ENCODE data around the gene WIPF2.

The WIPF2 gene

DNA sequence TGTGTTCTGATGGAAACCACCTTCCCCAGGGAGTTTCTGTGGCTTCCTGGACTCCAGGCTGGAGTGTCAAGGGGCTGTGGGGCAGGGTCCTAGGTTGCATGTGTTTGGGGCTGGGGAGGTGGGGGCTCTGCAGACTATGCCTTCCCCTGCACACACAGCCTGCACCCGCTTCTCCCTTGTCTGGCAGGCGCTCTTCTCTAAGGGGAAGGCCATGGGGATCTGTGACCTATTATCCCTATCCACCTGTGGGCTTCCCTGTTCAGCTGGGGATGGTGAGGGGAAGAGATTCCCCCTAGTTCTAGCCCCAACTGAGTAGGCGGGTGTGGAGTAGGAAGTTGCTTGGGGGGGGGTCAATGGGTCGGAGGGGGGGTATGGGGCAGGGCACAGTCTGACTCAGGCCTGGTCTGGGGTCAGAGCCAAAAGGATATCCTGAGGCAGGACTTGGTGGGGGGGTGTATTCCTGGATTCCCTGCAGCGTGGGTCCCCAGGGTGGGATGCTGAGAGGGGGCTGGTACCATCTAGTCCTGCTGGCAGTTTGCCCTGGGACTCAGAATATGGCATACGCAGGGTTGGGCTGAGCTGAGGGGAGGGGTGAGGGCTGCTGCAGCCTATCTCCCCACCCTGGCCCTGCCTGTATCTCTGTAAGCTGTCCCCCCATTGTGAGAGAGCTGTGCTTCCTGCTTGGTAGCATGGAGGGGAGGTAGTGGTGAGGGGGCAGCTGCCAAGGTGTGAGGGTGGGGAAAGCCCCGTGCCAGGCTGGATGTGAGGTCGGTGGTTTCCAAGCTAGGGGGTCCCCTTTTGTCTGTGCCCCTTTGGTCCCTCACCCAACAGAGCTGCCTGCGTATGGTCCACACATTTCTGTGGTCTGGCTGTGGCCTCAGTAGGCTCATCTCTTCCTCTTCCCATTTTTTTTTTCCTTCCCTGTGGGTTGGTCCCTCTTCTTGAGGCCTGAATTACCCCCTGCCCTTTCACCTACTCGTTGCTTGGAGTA is 104.6 kb downstream of the WIPF2 start:
- H3K4me3 ChIP-seq (ENCODE audit: low read length), result no peak overlapping the region; the same call in 1 of the 2 replicates
- DNase-seq (ENCODE audit: low read depth), result peak; percentile 72

GRCh38 chr17:40325156-40326013 is 106.3 kb downstream of the WIPF2 start:
- DNase-seq (ENCODE audit: low read depth), result no peak
- no peak for TF ChIP-seq CTCF (conservative IDR thresholded peaks at IDR 0.05; ENCODE audit: low read length)
- H3K4me3 ChIP-seq (ENCODE audit: low read length), result no peak overlapping the region

More for the DNA sequence above, 104.6 kb downstream of the WIPF2 start:
- TF ChIP-seq CTCF (conservative IDR thresholded peaks at IDR 0.05; ENCODE audit: low read length), result no peak

- TF ChIP-seq CTCF (conservative IDR thresholded peaks at IDR 0.05; ENCODE audit: low read length), result no peak
- no peak for DNase-seq (ENCODE audit: low read depth)
- H3K4me3 ChIP-seq (ENCODE audit: low read length), result no peak overlapping the region
Measured at GRCh38 chr17:40326014-40326831, 107.1 kb downstream of the WIPF2 start.

DNA sequence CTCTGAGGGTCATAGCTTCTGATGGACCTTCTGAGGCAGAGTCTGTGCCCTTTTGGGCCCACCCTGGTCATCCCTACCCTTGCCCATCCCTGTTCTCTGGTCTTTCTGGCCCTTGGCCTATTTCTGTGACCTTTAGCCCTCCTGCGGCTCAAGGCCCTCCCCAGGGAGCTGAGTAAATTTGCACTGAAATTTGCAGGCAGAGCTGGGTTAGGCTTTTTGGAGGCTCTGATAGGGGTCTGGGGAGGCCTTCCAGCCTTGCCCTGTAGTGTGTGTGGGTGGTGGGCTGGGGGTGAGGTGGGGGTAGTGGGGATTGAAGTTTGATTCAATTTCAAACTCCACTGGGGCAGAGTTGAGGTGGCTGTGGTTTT is 107.7 kb downstream of the WIPF2 start:
- TF ChIP-seq CTCF (conservative IDR thresholded peaks at IDR 0.05; ENCODE audit: low read length), result no peak
- DNase-seq (ENCODE audit: low read depth), result no peak
- no peak overlapping the region for H3K4me3 ChIP-seq (ENCODE audit: low read length)

GRCh38 chr17:40327244-40327729 is 108.2 kb downstream of the WIPF2 start:
- DNase-seq (ENCODE audit: low read depth), result no peak
- no peak overlapping the region for H3K4me3 ChIP-seq (ENCODE audit: low read length)
- no peak for TF ChIP-seq CTCF (conservative IDR thresholded peaks at IDR 0.05; ENCODE audit: low read length)

DNA sequence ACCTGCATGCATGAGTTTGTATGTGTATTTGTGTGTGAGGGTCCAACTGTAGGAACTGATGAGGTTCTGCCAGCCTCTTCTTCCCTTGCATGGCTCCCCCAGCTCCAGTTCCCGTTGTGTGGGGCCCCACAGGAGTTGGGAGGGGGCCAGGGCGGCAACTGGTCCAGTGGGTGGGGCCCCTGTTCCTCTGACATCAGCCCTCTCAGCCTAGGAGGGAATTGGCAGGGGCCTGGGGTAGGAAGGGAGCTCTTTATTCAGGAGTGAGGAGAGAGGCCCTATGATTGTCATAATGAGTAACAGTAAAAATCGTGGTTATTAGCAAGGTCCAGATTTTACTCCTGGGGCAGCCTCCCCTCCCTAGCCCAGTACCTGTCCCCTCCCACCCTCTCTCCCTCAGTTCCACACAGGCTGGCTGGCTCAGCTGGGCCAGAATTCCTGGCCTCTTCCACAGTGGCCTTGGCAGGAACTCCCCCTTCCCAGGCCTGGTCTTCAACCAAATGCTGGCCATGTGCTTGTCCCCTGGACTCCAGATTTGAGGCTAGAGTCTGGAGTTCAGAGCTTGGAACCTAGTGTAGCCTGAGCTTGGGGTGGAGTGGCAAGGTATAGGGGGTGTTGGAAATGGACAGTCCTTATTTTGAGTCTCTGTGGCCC is 108.8 kb downstream of the WIPF2 start:
- no peak overlapping the region for H3K4me3 ChIP-seq (ENCODE audit: low read length)
- no peak for DNase-seq (ENCODE audit: low read depth)
- TF ChIP-seq CTCF (conservative IDR thresholded peaks at IDR 0.05; ENCODE audit: low read length), result no peak

All from AG10803 (cell line).